ENCODE results near the gene RIN1.

DNA sequence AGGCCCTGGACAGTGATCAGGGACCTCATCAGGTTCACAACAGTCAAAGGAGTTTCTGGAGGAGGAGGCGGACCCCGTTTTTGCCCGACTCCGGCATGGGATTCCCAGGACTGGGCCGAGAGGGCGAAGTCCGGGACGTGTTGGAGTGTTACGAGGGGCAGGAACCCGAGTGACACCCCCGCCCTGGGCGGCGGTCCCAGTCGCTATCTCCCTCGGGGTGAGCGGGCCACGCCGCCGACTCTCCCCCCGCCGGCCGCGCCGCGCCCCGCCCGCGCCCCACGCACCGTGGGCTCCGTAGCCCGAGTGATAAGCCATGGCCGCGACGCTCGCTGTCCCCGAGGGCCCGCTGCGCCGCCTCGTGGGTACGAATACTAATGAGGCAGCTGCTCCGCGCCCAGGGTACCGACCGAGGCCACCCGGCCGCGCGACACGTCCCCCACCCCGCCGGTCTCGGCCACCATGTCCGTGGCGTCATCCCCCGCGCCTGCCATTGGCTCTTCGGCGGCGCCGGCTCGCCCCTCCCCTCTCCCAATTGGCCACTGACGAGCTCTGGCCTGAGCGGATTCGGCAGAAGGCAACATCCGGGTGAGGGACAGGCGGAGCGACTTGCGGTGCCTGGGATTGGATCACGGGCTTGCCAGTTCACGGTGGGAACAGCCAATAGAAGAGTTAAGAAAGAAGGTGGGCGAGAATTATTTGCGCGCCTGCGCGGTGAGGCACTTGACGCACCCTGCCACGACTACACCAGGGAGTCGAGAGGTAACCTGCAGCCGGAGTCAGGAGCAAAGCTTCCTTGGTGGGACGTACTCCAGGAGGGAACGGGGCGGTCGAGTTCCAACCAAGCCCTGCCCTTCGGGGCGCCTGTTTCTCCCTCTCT is 47.3 kb downstream of the RIN1 start, which contains the start of gene YIF1A:
- TF ChIP-seq, protein P1, sequence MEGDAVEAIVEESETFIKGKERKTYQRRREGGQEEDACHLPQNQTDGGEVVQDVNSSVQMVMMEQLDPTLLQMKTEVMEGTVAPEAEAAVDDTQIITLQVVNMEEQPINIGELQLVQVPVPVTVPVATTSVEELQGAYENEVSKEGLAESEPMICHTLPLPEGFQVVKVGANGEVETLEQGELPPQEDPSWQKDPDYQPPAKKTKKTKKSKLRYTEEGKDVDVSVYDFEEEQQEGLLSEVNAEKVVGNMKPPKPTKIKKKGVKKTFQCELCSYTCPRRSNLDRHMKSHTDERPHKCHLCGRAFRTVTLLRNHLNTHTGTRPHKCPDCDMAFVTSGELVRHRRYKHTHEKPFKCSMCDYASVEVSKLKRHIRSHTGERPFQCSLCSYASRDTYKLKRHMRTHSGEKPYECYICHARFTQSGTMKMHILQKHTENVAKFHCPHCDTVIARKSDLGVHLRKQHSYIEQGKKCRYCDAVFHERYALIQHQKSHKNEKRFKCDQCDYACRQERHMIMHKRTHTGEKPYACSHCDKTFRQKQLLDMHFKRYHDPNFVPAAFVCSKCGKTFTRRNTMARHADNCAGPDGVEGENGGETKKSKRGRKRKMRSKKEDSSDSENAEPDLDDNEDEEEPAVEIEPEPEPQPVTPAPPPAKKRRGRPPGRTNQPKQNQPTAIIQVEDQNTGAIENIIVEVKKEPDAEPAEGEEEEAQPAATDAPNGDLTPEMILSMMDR (IDR thresholded peaks at IDR 0.05): no peak
- TF ChIP-seq POLR2A (IDR thresholded peaks at IDR 0.05): peak; percentile 96
